ENCODE measurements around the gene LAX1. TPM values are rescaled to one million over a fixed set of nuclear protein-coding genes. Genes with fewer than 3 reads are reported as not detected.

The LAX1 gene
- total RNA-seq, 1 experiment from 2014 or later = not detected

DNA sequence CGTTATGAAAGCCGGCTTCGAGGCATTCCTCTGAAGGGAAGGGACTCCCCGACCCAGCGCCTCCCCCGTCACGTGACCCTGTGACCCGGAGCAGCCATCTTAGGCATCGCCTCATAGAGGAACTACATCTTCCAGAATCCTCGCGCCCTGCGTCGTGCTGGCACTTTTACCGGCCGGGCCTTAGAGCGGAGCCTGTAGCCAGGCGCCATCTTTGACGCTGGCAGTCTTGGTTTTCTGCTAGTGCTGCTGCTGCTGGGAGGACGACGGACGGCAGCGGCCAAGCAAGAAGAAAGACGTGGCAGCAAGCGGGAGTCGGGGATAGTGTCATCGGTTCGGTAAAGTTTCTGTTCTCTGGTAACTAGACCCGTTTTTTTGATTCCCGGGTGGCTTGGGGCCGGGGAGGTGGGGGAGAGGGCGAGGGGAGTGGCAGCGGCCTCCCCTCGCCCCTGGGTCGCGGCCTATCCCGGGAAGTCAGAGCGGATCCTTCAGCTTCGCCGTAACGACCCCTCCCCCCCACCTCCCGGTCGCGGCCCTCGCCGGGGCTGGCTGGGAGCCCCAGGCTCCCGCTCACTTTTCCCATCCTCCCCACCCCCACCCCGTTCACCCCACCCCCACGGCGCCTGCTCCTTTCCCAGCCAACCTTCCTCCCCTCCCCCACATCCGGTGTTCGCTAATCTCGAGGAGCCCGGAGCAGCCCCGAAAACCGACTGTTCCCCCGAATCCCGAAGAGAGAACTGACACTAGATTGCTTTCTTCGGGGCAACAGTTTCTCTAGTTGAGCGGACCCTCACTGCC, 30.7 kb downstream of the LAX1 start, which contains the start of the genes ZBED6 and ZC3H11A:
ZBED6 (plus strand) TSS at position 183 of the 795 bp plus-strand sequence. CDS start 1,900 bp downstream, outside the sequence.
ZC3H11A (plus strand) TSS at position 183 of the 795 bp plus-strand sequence. CDS start 21,448 bp downstream, outside the sequence.
- no peaks in the 10 kb centered on the region for H3K27me3 ChIP-seq (ENCODE audit: control insufficient read depth, insufficient read depth, low read length)
- 0 out of 2 replicates have a peak, but pooled peaks have one; percentile 20 for TF ChIP-seq TCF7L2 (IDR thresholded peaks at IDR 0.05; ENCODE audit: low read depth, low read length)
- TF ChIP-seq, protein P1, sequence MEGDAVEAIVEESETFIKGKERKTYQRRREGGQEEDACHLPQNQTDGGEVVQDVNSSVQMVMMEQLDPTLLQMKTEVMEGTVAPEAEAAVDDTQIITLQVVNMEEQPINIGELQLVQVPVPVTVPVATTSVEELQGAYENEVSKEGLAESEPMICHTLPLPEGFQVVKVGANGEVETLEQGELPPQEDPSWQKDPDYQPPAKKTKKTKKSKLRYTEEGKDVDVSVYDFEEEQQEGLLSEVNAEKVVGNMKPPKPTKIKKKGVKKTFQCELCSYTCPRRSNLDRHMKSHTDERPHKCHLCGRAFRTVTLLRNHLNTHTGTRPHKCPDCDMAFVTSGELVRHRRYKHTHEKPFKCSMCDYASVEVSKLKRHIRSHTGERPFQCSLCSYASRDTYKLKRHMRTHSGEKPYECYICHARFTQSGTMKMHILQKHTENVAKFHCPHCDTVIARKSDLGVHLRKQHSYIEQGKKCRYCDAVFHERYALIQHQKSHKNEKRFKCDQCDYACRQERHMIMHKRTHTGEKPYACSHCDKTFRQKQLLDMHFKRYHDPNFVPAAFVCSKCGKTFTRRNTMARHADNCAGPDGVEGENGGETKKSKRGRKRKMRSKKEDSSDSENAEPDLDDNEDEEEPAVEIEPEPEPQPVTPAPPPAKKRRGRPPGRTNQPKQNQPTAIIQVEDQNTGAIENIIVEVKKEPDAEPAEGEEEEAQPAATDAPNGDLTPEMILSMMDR (IDR thresholded peaks at IDR 0.05) = no peak
- TF ChIP-seq SIN3A (IDR thresholded peaks at IDR 0.05; ENCODE audit: borderline replicate concordance, insufficient read depth, low read depth, low read length) = no peak
- peak; percentile 85 for TF ChIP-seq POLR2AphosphoS5 (IDR thresholded peaks at IDR 0.05; ENCODE audit: low read depth, low read length)
- no peak for TF ChIP-seq REST (IDR thresholded peaks at IDR 0.05; ENCODE audit: insufficient read depth in 1 of 2, low read depth in 2 of 2, low read length in 1 of 2)
- BruUV-seq (replicated peaks) = no TSS peak
- peak; percentile 83 for DNase-seq (ENCODE audit: low read depth, low spot score)
- ChIA-PET CTCF (no interaction called here), POLR2A (interaction anchor here (0.5 kb wide), 1 partner anchor 247 kb away, joined by 9 read pairs; no protein-coding TSS in a partner anchor)
- H3K27ac ChIP-seq (ENCODE audit: low read length) = peak within 1 kb of the TSS; percentile 99
- H3K36me3 ChIP-seq (ENCODE audit: control insufficient read depth, insufficient read depth, low read length) = peaks cover 14% of the 10 kb centered on the region
- peaks cover 27% of the 10 kb centered on the region for H3K4me1 ChIP-seq (ENCODE audit: control insufficient read depth, insufficient read depth, low read length)
- H3K4me3 ChIP-seq (ENCODE audit: low read depth in 2 of 2, low read length in 2 of 2) = peak within 1 kb of the TSS; percentile 90 to 91
- in situ Hi-C loops (cut with HindIII; ENCODE audit: low pct_unique_long_range_greater_than_20kb, low sequenced_read_pairs) = no loop called here
- ATAC-seq = peak; percentile 99
- intact Hi-C loops (cut with micrococcal nuclease; ENCODE audit: unreplicated experiment) = no loop called here
- H3K9me3 ChIP-seq (ENCODE audit: control insufficient read depth, insufficient read depth, low read depth, low read length) = no peaks in the 10 kb centered on the region; the same call in 1 of the 2 replicates

- Histone ChIP-seq H3K4me3 (ENCODE audit: low read depth in 2 of 2, low read length in 2 of 2) (peak overlapping the region; percentile 90 to 91), H3K36me3 (ENCODE audit: control insufficient read depth, insufficient read depth, low read length) (peaks cover 15% of the 10 kb centered on the region), H3K9me3 (ENCODE audit: control insufficient read depth, insufficient read depth, low read depth, low read length) (no peaks in the 10 kb centered on the region; the same call in 1 of the 2 replicates), H3K27me3 (ENCODE audit: control insufficient read depth, insufficient read depth, low read length) (no peaks in the 10 kb centered on the region), H3K27ac (ENCODE audit: low read length) (peak overlapping the region; percentile 99), H3K4me1 (ENCODE audit: control insufficient read depth, insufficient read depth, low read length) (peaks cover 27% of the 10 kb centered on the region)
- intact Hi-C loops (cut with micrococcal nuclease; ENCODE audit: unreplicated experiment) (no loop called here), in situ Hi-C loops (cut with HindIII; ENCODE audit: low pct_unique_long_range_greater_than_20kb, low sequenced_read_pairs) (no loop called here)
- no TSS peak for BruUV-seq (replicated peaks)
- ChIA-PET POLR2A (interaction anchor here (0.5 kb wide), 1 partner anchor 247 kb away, joined by 9 read pairs; no protein-coding TSS in a partner anchor), CTCF (no interaction called here)
- TF ChIP-seq SIN3A (IDR thresholded peaks at IDR 0.05; ENCODE audit: borderline replicate concordance, insufficient read depth, low read depth, low read length) = no peak
- TF ChIP-seq, protein P1 (IDR thresholded peaks at IDR 0.05) = no peak
- TF ChIP-seq TCF7L2 (IDR thresholded peaks at IDR 0.05; ENCODE audit: low read depth, low read length) = no peak
- no peak for TF ChIP-seq REST (IDR thresholded peaks at IDR 0.05; ENCODE audit: insufficient read depth in 1 of 2, low read depth in 2 of 2, low read length in 1 of 2)
- TF ChIP-seq POLR2AphosphoS5 (IDR thresholded peaks at IDR 0.05; ENCODE audit: low read depth, low read length) = no peak
- ATAC-seq (peak; percentile 30; the same call in 1 of the 2 replicates), DNase-seq (ENCODE audit: low read depth, low spot score) (no peak)
Measured at GRCh38 chr1:203796236-203796605, 31.2 kb downstream of the LAX1 start.

Measured in Panc1 (cell line).